ENCODE results near the gene TUBGCP5.
"Not testable (repeated sequence)": the region's sequence is repeated elsewhere in the genome, so short reads cannot be mapped to it uniquely, and the experiment has no call there.

The TUBGCP5 gene

GRCh38 chr15:23041736-23042135, 2.4 kb upstream of the TUBGCP5 start:
- not testable (repeated sequence) for DNase-seq

- no peak for DNase-seq
Measured at GRCh38 chr15:23039917-23040281, 530 bp upstream of the TUBGCP5 start.

DNA sequence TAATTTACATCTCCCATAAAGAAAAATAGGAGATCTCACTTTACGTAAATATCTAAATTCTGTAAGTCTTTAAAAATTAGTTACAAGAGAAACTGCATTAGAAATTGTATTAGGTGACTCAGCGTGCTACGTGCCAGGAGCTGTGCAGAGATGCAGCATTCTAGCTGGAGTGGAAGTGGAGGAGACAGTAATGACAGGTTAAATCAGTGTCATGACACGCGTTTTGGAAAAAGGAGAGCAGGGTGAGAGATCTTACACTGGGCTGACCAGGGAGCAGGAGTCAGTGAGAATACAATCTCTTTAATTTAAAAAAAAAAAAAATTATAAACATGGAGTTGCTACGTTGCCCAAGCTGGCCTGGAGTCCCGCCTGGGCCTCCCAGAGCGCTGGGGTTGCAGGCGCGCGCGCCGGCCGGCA, 635 bp downstream of the TUBGCP5 start:
- DNase-seq: no peak

GRCh38 chr15:23035964-23036566, 3.3 kb downstream of the TUBGCP5 start:
- peak; percentile 32 for DNase-seq

- no peak for DNase-seq
Measured at GRCh38 chr15:23033979-23034378, 5.4 kb downstream of the TUBGCP5 start.

- no peak for DNase-seq
Measured at GRCh38 chr15:23026218-23026617, 13.2 kb downstream of the TUBGCP5 start.

DNA sequence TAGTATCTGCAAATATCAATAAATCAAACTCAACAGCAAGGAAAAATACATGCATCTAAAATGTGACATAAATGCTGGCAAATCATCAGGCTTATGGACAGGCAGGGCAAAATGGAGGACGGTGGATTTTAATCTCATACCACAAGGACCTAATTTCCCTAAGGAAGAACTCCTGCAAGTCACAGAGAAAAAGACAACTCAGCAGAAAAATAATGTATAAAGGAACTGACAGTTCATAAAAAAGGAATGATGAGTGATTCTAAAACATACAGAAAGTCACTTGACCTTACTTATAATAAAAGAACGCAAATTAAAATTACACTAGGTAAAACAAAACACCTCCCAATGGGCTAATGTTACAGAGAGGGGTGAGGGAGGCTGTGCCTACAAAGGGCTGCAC, 17.2 kb downstream of the TUBGCP5 start:
- DNase-seq: no peak

GRCh38 chr15:23014394-23015000, 24.9 kb downstream of the TUBGCP5 start:
- DNase-seq: no peak

GRCh38 chr15:23013681-23014080, 25.7 kb downstream of the TUBGCP5 start:
- no peak for DNase-seq

DNA sequence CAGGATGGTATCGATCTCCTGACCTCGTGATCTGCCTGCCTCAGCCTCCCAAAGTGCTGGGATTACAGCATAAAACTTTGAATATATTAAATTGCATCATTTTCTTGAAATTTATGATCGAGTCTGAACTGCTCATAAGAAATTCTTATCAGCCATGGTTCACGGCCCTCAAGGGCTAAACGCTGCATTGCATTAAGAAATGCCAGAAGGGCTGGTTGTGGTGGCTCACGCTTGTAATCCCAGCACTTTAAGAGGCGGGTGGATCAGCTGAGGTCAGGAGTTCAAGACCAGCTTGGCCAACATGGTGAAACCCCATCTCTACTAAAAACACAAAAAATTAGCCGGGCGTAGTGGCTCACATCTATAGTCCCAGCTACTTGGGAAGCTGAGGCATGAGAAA, 26.8 kb downstream of the TUBGCP5 start:
- not testable (repeated sequence) for DNase-seq

GRCh38 chr15:23003736-23004135, 35.6 kb downstream of the TUBGCP5 start:
- no peak for DNase-seq

- no peak for DNase-seq
Measured at GRCh38 chr15:23002920-23003319, 36.4 kb downstream of the TUBGCP5 start.

DNA sequence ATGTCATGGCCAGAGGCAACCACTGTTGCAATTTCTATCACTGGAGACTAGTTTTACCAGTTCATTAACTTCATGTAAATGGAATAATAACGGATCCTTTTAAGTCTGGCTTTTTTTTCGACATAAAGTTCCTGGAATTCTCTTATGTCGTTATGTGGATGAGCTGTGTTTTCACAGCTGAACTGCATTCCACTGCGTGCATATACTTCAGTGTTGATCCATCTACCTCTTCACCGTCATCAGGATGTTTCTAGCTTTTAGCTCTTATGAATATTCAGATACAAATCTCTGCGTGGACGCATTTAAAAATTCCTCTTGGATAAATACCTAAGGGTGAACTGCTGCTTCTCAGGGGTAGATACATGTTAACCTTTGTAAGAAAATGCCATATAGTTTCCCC, 43.6 kb downstream of the TUBGCP5 start:
- no peak for DNase-seq

DNA sequence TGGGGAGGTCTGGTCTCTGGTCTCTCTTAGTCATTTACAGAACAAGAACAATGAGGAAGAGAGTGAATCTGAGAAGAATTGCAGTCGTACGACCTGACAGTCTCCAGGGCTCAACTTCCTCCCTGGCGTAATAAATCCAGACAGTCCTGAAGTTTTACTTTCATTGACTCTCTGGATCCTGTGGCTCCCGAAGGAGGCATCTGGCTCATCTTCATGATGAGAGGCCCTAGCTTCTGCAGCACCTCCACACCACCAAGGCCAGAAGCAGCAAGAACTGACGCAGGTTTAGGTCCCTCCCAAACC, 47.4 kb downstream of the TUBGCP5 start:
- DNase-seq: no peak

GRCh38 chr15:22989576-22990477, 49.5 kb downstream of the TUBGCP5 start:
- no peak for DNase-seq

DNA sequence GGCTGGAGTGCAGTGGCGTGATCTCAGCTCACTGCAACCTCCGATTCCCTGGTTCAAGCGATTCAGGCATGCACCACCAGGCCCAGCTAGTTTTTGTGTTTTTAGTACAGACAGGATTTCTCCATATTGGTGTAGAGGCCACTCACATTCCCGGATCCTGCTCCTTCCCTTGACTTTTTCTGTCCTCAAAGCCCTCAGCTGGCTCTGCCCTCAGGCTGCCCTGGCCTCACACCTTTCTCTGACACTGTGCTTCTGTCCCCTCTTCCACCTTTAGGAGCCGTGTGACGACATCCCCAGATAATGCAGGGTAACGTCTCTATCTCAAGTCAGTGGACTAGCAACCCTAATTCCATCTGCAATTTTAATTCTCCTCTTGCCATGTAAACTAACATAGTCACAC, 50.6 kb downstream of the TUBGCP5 start:
- no peak for DNase-seq

DNA sequence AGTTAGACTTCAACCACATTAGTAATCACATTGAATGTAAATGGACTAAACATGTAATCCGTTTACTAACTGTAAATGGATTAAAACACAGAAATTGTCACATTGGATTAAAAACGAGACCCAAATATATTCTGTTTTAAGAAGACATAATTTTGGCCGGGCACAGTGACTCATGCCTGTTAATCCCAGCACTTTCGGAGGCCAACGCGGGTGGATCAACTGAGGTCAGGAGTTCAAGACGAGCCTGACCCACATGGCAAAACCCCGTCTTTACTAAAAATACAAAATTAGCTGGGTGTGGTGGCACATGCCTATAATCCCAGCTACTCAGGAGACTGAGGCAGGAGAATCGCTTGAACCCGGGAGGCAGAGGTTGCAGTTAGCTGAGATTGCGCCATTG, 57.4 kb downstream of the TUBGCP5 start:
- not testable (repeated sequence) for DNase-seq

GRCh38 chr15:22981051-22981840, 58.1 kb downstream of the TUBGCP5 start:
- DNase-seq: no peak

- peak; percentile 1 for DNase-seq
Measured at GRCh38 chr15:22980189-22981050, 58.9 kb downstream of the TUBGCP5 start, which contains the start of gene CYFIP1. CYFIP1 (minus strand) TSS chr15:22980368; CDS start chr15:22947285, 33,083 bp downstream.

DNA sequence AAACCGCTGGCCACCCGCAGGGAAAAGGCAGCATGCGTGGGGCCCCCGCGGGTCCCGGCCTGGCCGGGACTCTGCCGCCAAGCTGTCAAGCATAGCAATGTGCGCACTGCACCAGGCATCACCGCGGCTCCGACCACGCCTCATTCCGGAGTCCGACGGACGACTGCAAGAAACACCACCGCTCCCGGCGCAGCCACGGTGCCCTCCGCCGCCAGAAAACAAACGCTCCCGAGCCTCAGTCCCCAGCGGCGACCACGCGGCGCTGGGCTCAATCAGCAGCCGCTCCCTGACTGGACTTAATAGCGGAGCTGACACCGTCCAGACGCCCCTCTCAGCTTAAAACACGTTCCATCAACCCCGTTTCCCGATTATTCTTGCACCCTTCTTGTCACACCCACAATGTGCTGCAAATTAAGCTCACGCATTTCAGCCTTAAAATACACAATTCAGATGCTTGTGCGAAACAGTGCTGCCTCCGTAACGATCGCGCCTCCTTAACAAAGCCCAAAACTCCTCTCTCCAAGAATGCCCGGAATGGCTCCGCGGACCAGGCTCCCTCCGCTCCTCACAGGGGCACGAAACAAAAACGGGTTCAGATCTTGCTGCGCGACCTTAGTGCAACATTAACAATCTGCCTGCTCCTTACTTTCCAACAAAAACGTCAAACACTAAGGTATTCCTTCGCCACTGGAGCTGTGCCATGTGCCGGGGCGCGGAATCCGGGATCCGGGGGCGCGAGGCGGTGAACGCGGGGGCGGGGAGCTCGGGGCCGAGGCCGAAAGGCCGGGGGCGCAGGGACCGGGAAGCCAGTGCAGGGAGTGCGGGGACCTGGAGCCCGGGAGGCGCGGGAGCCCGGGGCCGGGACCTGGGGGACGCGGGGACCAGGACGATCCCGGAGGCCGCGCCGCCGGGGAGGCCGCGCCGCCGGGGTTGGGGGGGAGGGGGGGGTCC, 59.9 kb downstream of the TUBGCP5 start:
- DNase-seq: peak; percentile 9

DNA sequence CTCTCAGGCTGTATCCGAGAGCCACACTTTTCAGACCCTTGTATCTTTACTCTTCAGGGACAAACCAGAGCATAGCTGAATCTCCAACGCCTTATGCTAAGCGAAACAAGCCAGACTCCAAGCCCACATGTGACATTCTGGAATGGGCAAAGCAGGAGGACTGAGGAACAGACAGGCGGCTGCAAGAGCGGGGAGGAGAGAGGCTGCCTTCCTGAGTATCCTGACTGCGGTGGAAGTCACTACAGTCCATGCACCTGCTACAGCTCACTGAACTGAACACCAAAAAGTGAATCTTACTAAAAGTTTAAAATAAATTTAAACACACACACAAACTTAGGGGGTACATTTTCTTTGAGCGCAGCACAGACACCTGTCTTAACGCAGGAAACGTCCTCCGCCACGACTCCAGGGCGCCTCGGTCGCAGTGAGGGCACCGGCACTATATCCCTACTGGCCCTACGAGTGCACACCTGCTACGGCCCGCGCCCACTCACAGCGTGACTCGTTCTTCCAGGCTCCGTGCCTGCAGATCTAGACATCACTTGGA, 60.6 kb downstream of the TUBGCP5 start:
- peak; percentile 1 for DNase-seq
